A549 (cell line): ENCODE results near the gene GPBAR1. TPM values are rescaled to one million over a fixed set of nuclear protein-coding genes. Genes with fewer than 3 reads are reported as not detected.

ENCODE experiments used
- ATAC-seq, 2 experiments: fragments of 200-7000 bp in 1 of 2; fragments of >200 bp in 1 of 2; cut with Nextera tagmentation in 1 of 2; cut with Tn5 transposase in 1 of 2; 3 replicates each; pipeline versions ENCODE4 v1.8.0 to v1.9.1; 2018 to 2020; ENCODE audit warnings: mild to moderate bottlenecking in 1 of 2, moderate library complexity in 1 of 2
- CTCF ChIA-PET: fragments of 300-600 bp; sonication (Branson Sonifier 250); formaldehyde crosslinking; extraction: SDS; loops from one replicate; lab custom pipeline; 2021; ENCODE audit warnings: antibody characterized with exemption, inconsistent platforms; lab: Yijun Ruan, JAX
- POLR2A ChIA-PET: fragments of 350-600 bp; formaldehyde crosslinking; extraction: SDS; loops from one replicate; lab custom pipeline; 2021; ENCODE audit warnings: antibody characterized with exemption, inconsistent platforms; lab: Yijun Ruan, JAX
- DNase-seq, 2 experiments: peaks; one replicate each; pipeline versions ENCODE4 v3.0.0 to v3.0.0-alpha.2; 2011 to 2016; ENCODE audit warnings: low read depth in 1 of 2, low spot score in 1 of 2
- FAIRE-seq: peaks from 2 replicates; lab custom pipeline; 2011; peaks lifted over from hg19 to GRCh38; lab: Jason Lieb, UNC
- H3K27ac ChIP-seq, 2 experiments: fragments of >200 bp; sonication (Bioruptor Twin); formaldehyde crosslinking; 3 replicates each; pipeline ENCODE4 v1.5.1; 2016 to 2017
- H3K4me1 ChIP-seq: fragments of >200 bp; sonication (Bioruptor Twin); formaldehyde crosslinking; 3 replicates; pipeline ENCODE4 v1.6.1; 2016
- H3K4me2 ChIP-seq: fragments of >200 bp; sonication (Bioruptor Twin); formaldehyde crosslinking; 3 replicates; pipeline ENCODE4 v1.6.1; 2016
- H3K4me3 ChIP-seq: fragments of >200 bp; sonication (Bioruptor Twin); formaldehyde crosslinking; 3 replicates; pipeline ENCODE4 v1.5.1; 2016
- H3K9me3 ChIP-seq: fragments of >200 bp; sonication (Bioruptor Twin); formaldehyde crosslinking; 3 replicates; pipeline ENCODE4 v1.6.1; 2016
- BHLHE40 ChIP-seq: IDR thresholded peaks from 2 replicates; pipeline ENCODE4 v1.6.1; 2012; ENCODE audit warnings: low read depth, low read length, inconsistent platforms
- CEBPB ChIP-seq, 2 experiments: fragments of >200 bp in 1 of 2; sonication (Bioruptor Twin) in 1 of 2; formaldehyde crosslinking in 1 of 2; IDR thresholded peaks; 2 replicates each; pipeline ENCODE4 v1.6.1; 2012 to 2016
- CTCF ChIP-seq: fragments of >200 bp; sonication (Bioruptor Twin); formaldehyde crosslinking; IDR thresholded peaks from 3 replicates; pipeline ENCODE4 v1.5.1; 2016
- EHMT2 ChIP-seq: fragments of 200-600 bp; sonication (generic); IDR thresholded peaks from 2 replicates; pipeline ENCODE4 v1.6.1; 2016; ENCODE audit warnings: antibody characterized with exemption, low read depth, mild to moderate bottlenecking, moderate library complexity
- FOXS1 ChIP-seq: fragments of 250-450 bp; sonication (Bioruptor Pico); IDR thresholded peaks from 2 replicates; pipeline ENCODE4 v1.5.0; 2020; ENCODE audit warnings: mild to moderate bottlenecking, moderate library complexity
- GATA3 ChIP-seq: IDR thresholded peaks from 2 replicates; pipeline ENCODE4 v1.6.1; 2012; ENCODE audit warnings: borderline replicate concordance
- HDAC2 ChIP-seq: fragments of 200-600 bp; sonication (generic); IDR thresholded peaks from 2 replicates; pipeline ENCODE4 v1.6.1; 2016
- HOXB13 ChIP-seq: fragments of 250-450 bp; sonication (Bioruptor Pico); IDR thresholded peaks from 2 replicates; pipeline ENCODE4 v1.5.0; 2020; ENCODE audit warnings: low read depth, mild to moderate bottlenecking, moderate library complexity
- HOXB5 ChIP-seq: fragments of 250-450 bp; sonication (Bioruptor Pico); IDR thresholded peaks from 2 replicates; pipeline ENCODE4 v1.5.0; 2020; ENCODE audit warnings: mild to moderate bottlenecking, moderate library complexity
- JUNB ChIP-seq: fragments of >200 bp; sonication (Bioruptor Twin); formaldehyde crosslinking; IDR thresholded peaks from 2 replicates; pipeline ENCODE4 v1.6.1; 2016
- KDM5A ChIP-seq: fragments of 200-600 bp; sonication (generic); IDR thresholded peaks from 2 replicates; pipeline ENCODE4 v1.6.1; 2016; ENCODE audit warnings: antibody characterized with exemption, mild to moderate bottlenecking
- MAFK ChIP-seq: fragments of 450-650 bp; IDR thresholded peaks from 2 replicates; pipeline ENCODE4 v1.6.1; 2014; ENCODE audit not compliant: partially characterized antibody
- MYC ChIP-seq: IDR thresholded peaks from 2 replicates; pipeline ENCODE4 v1.6.1; 2012; ENCODE audit warnings: mild to moderate bottlenecking, inconsistent platforms, low read length, improper control_type of control experiment, borderline replicate concordance
- NFE2L2 ChIP-seq: fragments of 150-350 bp; conservative IDR thresholded peaks from 2 replicates; pipeline ENCODE4 v1.6.1; 2014; ENCODE audit warnings: low read length
- NPAS2 ChIP-seq: fragments of 250-450 bp; sonication (Bioruptor Pico); IDR thresholded peaks from 2 replicates; pipeline ENCODE4 v1.8.0; 2022; ENCODE audit warnings: mild to moderate bottlenecking, moderate library complexity, borderline replicate concordance
- NR3C1 ChIP-seq: fragments of >200 bp; sonication (Bioruptor Twin); formaldehyde crosslinking; IDR thresholded peaks from 3 replicates; pipeline ENCODE4 v1.6.1; 2017
- PBX3 ChIP-seq: IDR thresholded peaks from 2 replicates; pipeline ENCODE4 v1.6.1; 2012
- PHF8 ChIP-seq: fragments of 200-600 bp; sonication (generic); IDR thresholded peaks from 2 replicates; pipeline ENCODE4 v1.6.1; 2016; ENCODE audit warnings: low read depth, mild to moderate bottlenecking, antibody characterized with exemption, moderate library complexity, borderline replicate concordance
- RCOR1 ChIP-seq: fragments of 150-350 bp; IDR thresholded peaks from 2 replicates; pipeline ENCODE4 v1.6.1; 2014; ENCODE audit warnings: antibody characterized with exemption, low read length, low read depth
- SMC3 ChIP-seq: fragments of >200 bp; sonication (Bioruptor Twin); formaldehyde crosslinking; IDR thresholded peaks from 3 replicates; pipeline ENCODE4 v1.6.1; 2018; ENCODE audit warnings: inconsistent platforms
- TP53 ChIP-seq: fragments of 250-450 bp; sonication (Bioruptor Pico); IDR thresholded peaks from 2 replicates; pipeline ENCODE4 v1.5.0; 2021; ENCODE audit warnings: mild to moderate bottlenecking, moderate library complexity
- WGBS: methylation state at CpG from one replicate; pipeline ENCODE4 v1.1.6; 2017; ENCODE audit errors: missing lambda C conversion rate; 5-methylcytosine and 5-hydroxymethylcytosine counted together
- polyA plus RNA-seq, 4 experiments: library from polyadenylated mRNA; depleted of rRNA in 3 of 4; stranded (reverse); fragments of >200 nt; fragmentation: RNase III in 1 of 4; extraction: RNeasy Plus Mini Kit Qiagen cat#74134 plus additional on column Dnase treatment in 1 of 4; gene quantifications; 2 replicates in 3 of 4; 3 replicates in 1 of 4; pipeline ENCODE4 v1.2.3, GENCODE V29; 2011 to 2017
- TF ChIP-seq, protein P1 (sequence below): fragments of 450-650 bp; IDR thresholded peaks from 2 replicates; pipeline ENCODE4 v1.6.1; 2014; ENCODE audit warnings: antibody characterized with exemption
- TF ChIP-seq, protein P2 (sequence below): fragments of 250-450 bp; sonication (Bioruptor Pico); IDR thresholded peaks from 2 replicates; pipeline ENCODE4 v1.5.0; 2021; ENCODE audit warnings: mild to moderate bottlenecking, moderate library complexity, borderline replicate concordance
- TF ChIP-seq, protein P3 (sequence below): fragments of 150-350 bp; IDR thresholded peaks from 2 replicates; pipeline ENCODE4 v1.6.1; 2014; ENCODE audit warnings: low read depth, mild to moderate bottlenecking, low read length
- TF ChIP-seq, protein P4 (sequence below): fragments of >200 bp; sonication (Bioruptor Twin); formaldehyde crosslinking; IDR thresholded peaks from 2 replicates; pipeline ENCODE4 v1.6.1; 2016

GPBAR1 gene
- polyA plus RNA-seq, 2 of the 4 experiments (the other 2 are of a cell fraction), result 0.06 to 0.12 TPM

DNA sequence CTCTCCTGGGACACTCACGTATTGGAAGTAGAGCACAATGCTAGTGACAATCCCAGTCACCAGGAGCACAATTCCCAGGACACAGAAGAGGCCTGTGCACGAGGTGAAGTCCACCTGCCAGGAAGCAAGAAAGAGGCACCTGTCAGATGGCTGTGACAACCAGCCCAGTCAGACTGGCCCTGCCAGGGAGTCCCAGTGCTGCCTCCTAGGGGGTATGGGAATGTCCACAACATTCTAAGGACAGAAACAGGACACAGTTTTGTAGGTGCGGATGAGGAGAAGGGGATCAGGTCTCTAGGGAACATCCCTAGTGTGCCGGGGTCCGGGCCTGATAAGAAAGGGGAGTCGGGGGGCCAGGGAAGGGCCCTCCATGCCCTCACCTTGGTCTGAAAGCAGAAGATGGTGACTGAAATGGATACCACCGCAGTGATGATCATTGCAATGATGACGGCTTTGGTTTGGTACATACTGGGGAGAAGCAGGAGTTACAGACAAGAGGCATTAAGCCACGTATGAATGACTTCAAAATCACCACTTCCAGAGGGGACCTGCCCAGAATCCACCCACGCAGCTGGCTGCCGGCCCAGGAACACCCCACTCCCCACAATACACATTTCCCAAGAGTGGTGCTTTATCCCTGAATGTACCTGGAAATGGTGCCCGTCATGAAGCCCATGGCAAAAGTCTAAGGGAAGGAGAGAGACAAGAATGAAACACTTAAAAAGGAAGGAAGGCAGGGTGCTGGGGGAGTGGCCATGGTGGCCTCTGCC is 16.4 kb downstream of the GPBAR1 start:
- no peak overlapping the region for H3K27ac ChIP-seq
- H3K4me3 ChIP-seq, result no peak overlapping the region
- ATAC-seq, result peak in 1 of 2 experiments; percentile 23; a peak in 1 of 6 replicates
- H3K4me2 ChIP-seq, result no peak overlapping the region
- POLR2A ChIA-PET, result no interaction called here
- H3K4me1 ChIP-seq, result peaks cover 10% of the 10 kb centered on the region
- CTCF ChIA-PET, result interaction anchor here (1.7 to 2.9 kb wide), 3 partner anchors 25 to 491 kb away, joined by 3 to 18 read pairs (median 4); partner anchors contain the start of gene CATIP
- no peaks in the 10 kb centered on the region for H3K9me3 ChIP-seq
- TF ChIP-seq CTCF, result peak; percentile 12; the same call in 1 of the 3 replicates
- TF ChIP-seq MAFK, result no peak
- TF ChIP-seq NR3C1, result no peak
- TF ChIP-seq, all 56 proteins: peak for 1
- DNase-seq (no peak), FAIRE-seq (no peak)
- 95% methylated on average over 12 of the region's 12 CpGs for WGBS

GRCh38 chr2:218277921-218278320 is 17.1 kb downstream of the GPBAR1 start:
- no peaks in the 10 kb centered on the region for H3K9me3 ChIP-seq
- no peak overlapping the region for H3K4me3 ChIP-seq
- H3K4me2 ChIP-seq, result no peak overlapping the region
- no peak for TF ChIP-seq HDAC2
- TF ChIP-seq RCOR1, result no peak
- no peak for TF ChIP-seq JUNB
- TF ChIP-seq, protein P1, sequence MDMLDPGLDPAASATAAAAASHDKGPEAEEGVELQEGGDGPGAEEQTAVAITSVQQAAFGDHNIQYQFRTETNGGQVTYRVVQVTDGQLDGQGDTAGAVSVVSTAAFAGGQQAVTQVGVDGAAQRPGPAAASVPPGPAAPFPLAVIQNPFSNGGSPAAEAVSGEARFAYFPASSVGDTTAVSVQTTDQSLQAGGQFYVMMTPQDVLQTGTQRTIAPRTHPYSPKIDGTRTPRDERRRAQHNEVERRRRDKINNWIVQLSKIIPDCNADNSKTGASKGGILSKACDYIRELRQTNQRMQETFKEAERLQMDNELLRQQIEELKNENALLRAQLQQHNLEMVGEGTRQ, result no peak
- TF ChIP-seq GATA3, result no peak
- no peak for TF ChIP-seq PHF8
- TF ChIP-seq KDM5A, result no peak
- TF ChIP-seq CEBPB (IDR thresholded peaks at IDR 0.05), result no peak
- no peak for TF ChIP-seq SMC3
- TF ChIP-seq NFE2L2, result no peak
- TF ChIP-seq EHMT2, result no peak
- TF ChIP-seq HOXB5, result no peak
- no peak for TF ChIP-seq NPAS2 (CRISPR knock-in tag)
- no peak for TF ChIP-seq TP53 (CRISPR knock-in tag)
- TF ChIP-seq PBX3, result no peak
- WGBS, result 76% methylated on average over 7 of the region's 7 CpGs
- POLR2A ChIA-PET, result no interaction called here
- no peak overlapping the region for H3K27ac ChIP-seq
- FAIRE-seq (no peak), DNase-seq (no peak), ATAC-seq (no peak)
- CTCF ChIA-PET, result interaction anchor here (1.7 kb wide), 1 partner anchor 492 kb away, joined by 3 read pairs; no protein-coding TSS in a partner anchor
- H3K4me1 ChIP-seq, result peaks cover 3% of the 10 kb centered on the region

GRCh38 chr2:218278531-218279360 is 17.9 kb downstream of the GPBAR1 start:
- no peak for ATAC-seq
- no peak for DNase-seq
- ChIA-PET CTCF (no interaction called here), POLR2A (no interaction called here)
- Histone ChIP-seq H3K4me2 (no peak overlapping the region), H3K27ac (no peak overlapping the region), H3K4me3 (no peak overlapping the region), H3K9me3 (no peaks in the 10 kb centered on the region), H3K4me1 (no peaks in the 10 kb centered on the region)
- no peak for FAIRE-seq
- 87% methylated on average over 14 of the region's 16 CpGs for WGBS
- TF ChIP-seq, protein P2, sequence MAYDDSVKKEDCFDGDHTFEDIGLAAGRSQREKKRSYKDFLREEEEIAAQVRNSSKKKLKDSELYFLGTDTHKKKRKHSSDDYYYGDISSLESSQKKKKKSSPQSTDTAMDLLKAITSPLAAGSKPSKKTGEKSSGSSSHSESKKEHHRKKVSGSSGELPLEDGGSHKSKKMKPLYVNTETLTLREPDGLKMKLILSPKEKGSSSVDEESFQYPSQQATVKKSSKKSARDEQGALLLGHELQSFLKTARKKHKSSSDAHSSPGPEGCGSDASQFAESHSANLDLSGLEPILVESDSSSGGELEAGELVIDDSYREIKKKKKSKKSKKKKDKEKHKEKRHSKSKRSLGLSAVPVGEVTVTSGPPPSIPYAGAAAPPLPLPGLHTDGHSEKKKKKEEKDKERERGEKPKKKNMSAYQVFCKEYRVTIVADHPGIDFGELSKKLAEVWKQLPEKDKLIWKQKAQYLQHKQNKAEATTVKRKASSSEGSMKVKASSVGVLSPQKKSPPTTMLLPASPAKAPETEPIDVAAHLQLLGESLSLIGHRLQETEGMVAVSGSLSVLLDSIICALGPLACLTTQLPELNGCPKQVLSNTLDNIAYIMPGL (CRISPR knock-in tag), result no peak
- TF ChIP-seq, protein P3, sequence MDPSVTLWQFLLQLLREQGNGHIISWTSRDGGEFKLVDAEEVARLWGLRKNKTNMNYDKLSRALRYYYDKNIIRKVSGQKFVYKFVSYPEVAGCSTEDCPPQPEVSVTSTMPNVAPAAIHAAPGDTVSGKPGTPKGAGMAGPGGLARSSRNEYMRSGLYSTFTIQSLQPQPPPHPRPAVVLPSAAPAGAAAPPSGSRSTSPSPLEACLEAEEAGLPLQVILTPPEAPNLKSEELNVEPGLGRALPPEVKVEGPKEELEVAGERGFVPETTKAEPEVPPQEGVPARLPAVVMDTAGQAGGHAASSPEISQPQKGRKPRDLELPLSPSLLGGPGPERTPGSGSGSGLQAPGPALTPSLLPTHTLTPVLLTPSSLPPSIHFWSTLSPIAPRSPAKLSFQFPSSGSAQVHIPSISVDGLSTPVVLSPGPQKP, result no peak
- TF ChIP-seq BHLHE40 (no peak), CEBPB (IDR thresholded peaks at IDR 0.05) (no peak), MYC (no peak), NR3C1 (no peak), FOXS1 (CRISPR knock-in tag) (no peak), MAFK (no peak), EHMT2 (no peak), HOXB13 (no peak)
- TF ChIP-seq, protein P4, sequence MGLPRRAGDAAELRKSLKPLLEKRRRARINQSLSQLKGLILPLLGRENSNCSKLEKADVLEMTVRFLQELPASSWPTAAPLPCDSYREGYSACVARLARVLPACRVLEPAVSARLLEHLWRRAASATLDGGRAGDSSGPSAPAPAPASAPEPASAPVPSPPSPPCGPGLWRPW, result no peak
